Body of pancreas (tissue), 4 donors: ENCODE measurements around the gene AKAP12. TPM values are rescaled to one million over a fixed set of nuclear protein-coding genes. Genes with fewer than 3 reads are reported as not detected.
A peak's percentile ranks its signal among the peaks of the same experiment; 100 is the strongest.

Experiments
- ATAC-seq: fragments of 150-250 bp; one replicate; pipeline ENCODE4 v1.9.1; 2016
- DNase-seq, 4 donors: peaks; one replicate each; pipeline ENCODE4 v3.0.0-alpha.2; 2019
- H3K27ac ChIP-seq, 4 donors: fragments of 200-600 bp; sonication (generic); 1 replicate in 3 of 4; 2 replicates in 1 of 4; pipeline versions ENCODE4 v1.5.1 to v1.6.1; 2016 to 2019; ENCODE audit warnings: mild to moderate bottlenecking in 1 of 4, mixed read lengths in 1 of 4, moderate library complexity in 1 of 4
- H3K27me3 ChIP-seq, 2 donors: fragments of 200-600 bp; sonication (generic); one replicate each; pipeline ENCODE4 v1.6.0; 2016; ENCODE audit warnings: mild to moderate bottlenecking in 1 of 2
- H3K36me3 ChIP-seq, 2 donors: fragments of 200-600 bp; sonication (generic); replicated peaks in 1 of 2; 2 replicates each; pipeline ENCODE4 v1.5.1; 2016; ENCODE audit warnings: low read depth in 2 of 2; ENCODE audit not compliant: insufficient read depth in 1 of 2
- H3K4me1 ChIP-seq: fragments of 200-600 bp; sonication (generic); one replicate; pipeline ENCODE4 v1.6.0; 2016
- H3K4me3 ChIP-seq, 2 donors: fragments of 200-600 bp; sonication (generic); 1 replicate in 1 of 2; 2 replicates in 1 of 2; pipeline ENCODE4 v1.5.1; 2016 to 2019
- H3K9me3 ChIP-seq, 3 donors: fragments of 200-600 bp; sonication (generic); 1 replicate in 2 of 3; 2 replicates in 1 of 3; pipeline ENCODE4 v1.5.1; 2016
- POLR2A ChIP-seq, 3 donors: fragments of 450-650 bp; IDR thresholded peaks; one replicate each; pipeline ENCODE4 v1.6.1; 2016; ENCODE audit warnings: antibody characterized with exemption in 3 of 3, mild to moderate bottlenecking in 2 of 3
- WGBS, 2 donors: methylation state at CpG; one replicate each; pipeline ENCODE4 v1.1.5; 2017; 5-methylcytosine and 5-hydroxymethylcytosine counted together
- intact Hi-C: fragments of 100-400 bp; cut with DNase I; formaldehyde crosslinking; loops from one replicate; pipeline ENCODE4 v1.15.1; 2023
- total RNA-seq, 2 donors: library from RNA; depleted of rRNA; stranded (reverse); fragments of >200 nt; gene quantifications; one replicate each; pipeline ENCODE4 v1.1.0, GENCODE V29; 2016
- TF ChIP-seq, protein P1 (sequence below), 7 experiments: fragments of 450-650 bp in 4 of 7; fragments of 200-600 bp in 3 of 7; sonication (generic) in 3 of 7; IDR thresholded peaks; one replicate each; pipeline ENCODE4 v1.5.1; 2016 to 2019; ENCODE audit warnings: antibody characterized with exemption in 7 of 7

The AKAP12 gene
- total RNA-seq, 2 donors from 2014 or later = 25.2 to 49.1 TPM

DNA sequence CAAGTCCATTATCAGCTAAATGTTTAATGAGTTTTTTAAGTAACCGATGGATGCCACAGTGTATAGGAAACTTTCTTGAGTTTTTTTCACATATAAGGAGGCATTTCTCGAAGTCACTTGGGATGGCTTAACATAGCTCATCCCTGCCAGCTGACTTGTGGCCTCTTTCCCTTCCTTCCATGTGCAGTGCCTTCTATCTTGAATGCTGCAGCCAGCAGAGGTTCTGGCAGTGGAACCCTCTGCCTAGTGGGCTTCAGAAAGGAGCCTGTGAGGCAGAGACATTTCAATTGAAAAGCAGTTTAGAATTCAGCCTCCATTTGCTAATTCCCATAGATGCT, 51.9 kb downstream of the AKAP12 start:
- H3K4me3 ChIP-seq = no peak overlapping the region
- intact Hi-C loops = no loop called here

DNA sequence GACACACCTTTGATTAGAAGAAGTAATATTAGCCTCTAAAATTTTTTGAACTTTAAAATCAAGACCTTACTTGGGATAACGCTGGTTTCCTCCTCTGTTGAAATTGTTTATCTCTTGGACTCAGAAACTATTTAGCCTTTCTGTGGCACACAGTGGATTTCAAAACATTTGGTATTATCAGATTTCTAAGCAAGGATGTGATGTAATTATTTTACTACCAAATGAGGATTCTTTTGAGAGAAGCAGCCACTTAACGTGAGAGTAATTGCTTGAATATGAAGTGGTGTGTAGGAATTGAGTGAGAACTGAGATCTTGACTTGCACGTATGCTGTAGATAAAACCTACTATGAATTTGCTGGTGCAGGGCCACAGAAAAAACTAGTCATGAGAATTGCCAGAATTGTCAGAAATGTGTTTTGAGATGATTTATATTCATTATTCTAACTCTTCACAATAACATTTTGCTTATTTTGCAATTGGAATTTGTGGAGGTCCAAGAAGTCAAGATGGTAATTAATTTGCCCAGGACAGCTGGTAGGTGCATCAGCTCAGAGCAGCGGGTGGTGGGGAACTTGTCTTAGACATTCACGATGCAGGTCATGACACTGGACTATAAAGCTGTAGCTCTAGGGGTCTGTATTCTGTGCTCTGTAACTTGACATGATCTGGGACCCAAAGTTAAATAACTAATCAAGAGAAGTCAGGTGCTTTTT, 53.4 kb downstream of the AKAP12 start:
- Histone ChIP-seq H3K9me3 (no peaks in the 10 kb centered on the region), H3K36me3 (no peaks in the 10 kb centered on the region), H3K27ac (no peak overlapping the region), H3K4me1 (no peaks in the 10 kb centered on the region), H3K27me3 (no peaks in the 10 kb centered on the region), H3K4me3 (no peak overlapping the region)
- 71 to 75% methylated on average over 5 of the region's 5 CpGs for WGBS, 2 donors
- TF ChIP-seq POLR2A (IDR thresholded peaks at IDR 0.05) = no peak
- TF ChIP-seq, protein P1, sequence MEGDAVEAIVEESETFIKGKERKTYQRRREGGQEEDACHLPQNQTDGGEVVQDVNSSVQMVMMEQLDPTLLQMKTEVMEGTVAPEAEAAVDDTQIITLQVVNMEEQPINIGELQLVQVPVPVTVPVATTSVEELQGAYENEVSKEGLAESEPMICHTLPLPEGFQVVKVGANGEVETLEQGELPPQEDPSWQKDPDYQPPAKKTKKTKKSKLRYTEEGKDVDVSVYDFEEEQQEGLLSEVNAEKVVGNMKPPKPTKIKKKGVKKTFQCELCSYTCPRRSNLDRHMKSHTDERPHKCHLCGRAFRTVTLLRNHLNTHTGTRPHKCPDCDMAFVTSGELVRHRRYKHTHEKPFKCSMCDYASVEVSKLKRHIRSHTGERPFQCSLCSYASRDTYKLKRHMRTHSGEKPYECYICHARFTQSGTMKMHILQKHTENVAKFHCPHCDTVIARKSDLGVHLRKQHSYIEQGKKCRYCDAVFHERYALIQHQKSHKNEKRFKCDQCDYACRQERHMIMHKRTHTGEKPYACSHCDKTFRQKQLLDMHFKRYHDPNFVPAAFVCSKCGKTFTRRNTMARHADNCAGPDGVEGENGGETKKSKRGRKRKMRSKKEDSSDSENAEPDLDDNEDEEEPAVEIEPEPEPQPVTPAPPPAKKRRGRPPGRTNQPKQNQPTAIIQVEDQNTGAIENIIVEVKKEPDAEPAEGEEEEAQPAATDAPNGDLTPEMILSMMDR (IDR thresholded peaks at IDR 0.05) = no peak
- DNase-seq = no peak
- intact Hi-C loops = no loop called here
- no peak for ATAC-seq

More for the DNA sequence above, 51.9 kb downstream of the AKAP12 start:
- TF ChIP-seq POLR2A (IDR thresholded peaks at IDR 0.05) = no peak
- Histone ChIP-seq H3K4me1 (no peaks in the 10 kb centered on the region), H3K36me3 (no peaks in the 10 kb centered on the region), H3K27me3 (no peaks in the 10 kb centered on the region), H3K9me3 (no peaks in the 10 kb centered on the region), H3K27ac (peak overlapping the region in 1 of 4 donors; percentile 16)
- 54 to 62% methylated on average over 2 of the region's 2 CpGs for WGBS, 2 donors
- ATAC-seq = peak; percentile 15
- DNase-seq = no peak

DNA sequence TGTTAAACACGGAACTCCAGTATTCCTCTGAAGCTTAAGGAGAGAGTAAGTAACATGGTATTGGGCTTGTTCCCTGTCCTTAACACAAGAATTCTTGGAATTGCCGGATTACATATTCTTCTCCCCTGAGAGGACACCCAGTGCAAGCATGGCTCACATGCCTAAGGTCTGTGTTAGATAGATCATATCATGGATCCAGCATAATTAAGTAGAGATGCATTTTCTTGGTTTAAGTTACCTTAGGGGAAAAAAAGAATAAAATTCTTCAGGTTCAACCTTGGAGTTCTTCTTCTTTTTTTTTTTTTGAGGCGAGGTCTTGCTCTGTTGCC, 53.9 kb downstream of the AKAP12 start:
- Histone ChIP-seq H3K4me3 (no peak overlapping the region), H3K27me3 (no peaks in the 10 kb centered on the region), H3K27ac (no peak overlapping the region), H3K9me3 (no peaks in the 10 kb centered on the region), H3K36me3 (no peaks in the 10 kb centered on the region), H3K4me1 (no peaks in the 10 kb centered on the region)
- DNase-seq (no peak), ATAC-seq (no peak)
- intact Hi-C loops = no loop called here
- 79 to 82% methylated on average over 3 of the region's 3 CpGs for whole genome bisulfite sequencing, 2 donors
- TF ChIP-seq POLR2A (IDR thresholded peaks at IDR 0.05) = no peak
- TF ChIP-seq, protein P1 (IDR thresholded peaks at IDR 0.05) = no peak

DNA sequence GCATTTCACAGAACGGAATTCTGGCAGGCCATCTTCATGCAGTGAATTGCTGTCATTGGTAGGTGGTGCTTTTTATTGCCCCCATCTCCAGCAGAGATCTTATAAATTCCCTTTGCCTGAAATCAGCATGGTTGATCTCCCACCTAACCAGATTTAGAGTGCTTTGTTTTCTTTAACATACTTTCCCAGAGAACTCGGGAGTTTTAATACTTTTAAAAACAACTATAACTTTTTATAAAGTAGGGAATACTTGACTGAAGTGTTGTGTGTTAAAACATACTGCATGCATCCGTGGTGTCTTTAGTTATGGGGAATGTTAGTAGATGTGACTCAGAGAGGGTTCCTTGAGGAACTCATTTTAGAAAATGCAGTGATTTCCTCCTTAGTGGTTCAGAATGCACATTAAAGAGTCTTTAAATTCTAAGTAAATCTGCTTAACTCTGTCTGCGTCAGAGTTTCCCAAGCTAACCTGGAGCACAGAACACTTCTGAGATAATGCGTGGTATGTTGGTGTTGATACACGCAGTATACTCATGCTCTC, 54.9 kb downstream of the AKAP12 start:
- H3K27ac ChIP-seq = no peak overlapping the region
- 77 to 79% methylated on average over 6 of the region's 6 CpGs for WGBS, 2 donors

DNA sequence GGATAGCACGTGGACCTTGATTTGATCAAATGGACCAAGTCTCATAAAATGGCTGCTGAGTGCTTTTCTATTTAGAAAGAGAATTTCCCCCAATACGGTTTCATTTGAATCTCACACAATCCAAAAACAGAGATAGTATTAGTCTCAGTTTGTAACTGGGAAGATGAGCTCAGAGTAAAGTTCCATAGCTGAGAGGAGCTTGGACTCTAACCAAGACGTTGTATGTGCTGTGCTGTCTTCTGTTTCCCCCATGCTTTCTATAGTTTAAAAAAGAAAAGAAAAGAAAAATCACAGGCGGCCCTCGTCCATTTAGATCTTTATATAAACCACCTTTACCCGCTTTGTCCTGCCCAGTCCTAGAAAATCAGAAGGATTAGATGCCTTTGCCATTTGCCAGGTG, 58.1 kb downstream of the AKAP12 start:
- TF ChIP-seq, protein P1 (IDR thresholded peaks at IDR 0.05) = no peak
- TF ChIP-seq POLR2A (IDR thresholded peaks at IDR 0.05) = no peak
- Histone ChIP-seq H3K4me3 (no peak overlapping the region), H3K27me3 (no peaks in the 10 kb centered on the region), H3K4me1 (no peaks in the 10 kb centered on the region), H3K9me3 (no peaks in the 10 kb centered on the region), H3K27ac (no peak overlapping the region), H3K36me3 (no peaks in the 10 kb centered on the region)
- intact Hi-C loops = no loop called here
- no peak for ATAC-seq
- no peak for DNase-seq
- 71 to 77% methylated on average over 6 of the region's 6 CpGs for WGBS, 2 donors

More for the DNA sequence above, 54.9 kb downstream of the AKAP12 start:
- DNase-seq (no peak), ATAC-seq (no peak)
- Histone ChIP-seq H3K27me3 (no peaks in the 10 kb centered on the region), H3K9me3 (no peaks in the 10 kb centered on the region), H3K4me1 (no peaks in the 10 kb centered on the region), H3K4me3 (no peak overlapping the region), H3K36me3 (no peaks in the 10 kb centered on the region)
- TF ChIP-seq, protein P1 (IDR thresholded peaks at IDR 0.05) = no peak
- no peak for TF ChIP-seq POLR2A (IDR thresholded peaks at IDR 0.05)
- intact Hi-C loops = no loop called here
